Ishikawa (cell line): ENCODE results near the gene MIEF2.

Source experiments
- CEBPB ChIP-seq: IDR thresholded peaks from 2 replicates; pipeline ENCODE4 v1.6.1; 2012
- CREB1 ChIP-seq: IDR thresholded peaks from 2 replicates; pipeline ENCODE4 v1.6.1; 2012; ENCODE audit warnings: low read depth
- EGR1 ChIP-seq: IDR thresholded peaks from 2 replicates; pipeline ENCODE4 v1.6.1; 2012
- EP300 ChIP-seq: IDR thresholded peaks from 2 replicates; pipeline ENCODE4 v1.6.1; 2012; ENCODE audit warnings: borderline replicate concordance
- FOXM1 ChIP-seq: IDR thresholded peaks from 2 replicates; pipeline ENCODE4 v1.6.1; 2012; ENCODE audit warnings: low read depth, borderline replicate concordance
- MAX ChIP-seq: IDR thresholded peaks from 2 replicates; pipeline ENCODE4 v1.6.1; 2012
- NFIC ChIP-seq: IDR thresholded peaks from 2 replicates; pipeline ENCODE4 v1.6.1; 2012
- RAD21 ChIP-seq: IDR thresholded peaks from 2 replicates; pipeline ENCODE4 v1.6.1; 2012; ENCODE audit warnings: low read depth
- REST ChIP-seq: IDR thresholded peaks from 2 replicates; pipeline ENCODE4 v1.6.1; 2012; ENCODE audit warnings: low read depth, mild to moderate bottlenecking
- TAF1 ChIP-seq: IDR thresholded peaks from 2 replicates; pipeline ENCODE4 v1.6.1; 2012; ENCODE audit warnings: low read depth, mild to moderate bottlenecking
- TCF12 ChIP-seq: IDR thresholded peaks from 2 replicates; pipeline ENCODE4 v1.6.1; 2012; ENCODE audit warnings: low read depth
- TEAD4 ChIP-seq: IDR thresholded peaks from 2 replicates; pipeline ENCODE4 v1.6.1; 2012
- USF1 ChIP-seq: IDR thresholded peaks from 2 replicates; pipeline ENCODE4 v1.6.1; 2012
- YY1 ChIP-seq: IDR thresholded peaks from 2 replicates; pipeline ENCODE4 v1.6.1; 2012; ENCODE audit warnings: low read depth
- ZBTB7A ChIP-seq: IDR thresholded peaks from 2 replicates; pipeline ENCODE4 v1.6.1; 2012; ENCODE audit warnings: low read depth

The MIEF2 gene

GRCh38 chr17:18260332-18261145 is at the start of gene MIEF2:
TSS of gene MIEF2 (plus strand) at chr17:18260662. CDS start at chr17:18262721, 2,059 bp downstream.
- TF ChIP-seq NFIC (no peak), EP300 (peak; percentile 13; the same call in 1 of the 2 replicates), TCF12 (peak; percentile 14; the same call in 1 of the 2 replicates), TAF1 (peak; percentile 58), TEAD4 (peak; percentile 91), CEBPB (no peak), REST (no peak), YY1 (no peak), MAX (peak; percentile 65), ZBTB7A (no peak; the same call in 1 of the 2 replicates), CREB1 (peak; percentile 57; the same call in 1 of the 2 replicates), RAD21 (no peak), EGR1 (peak; percentile 53; the same call in 1 of the 2 replicates), FOXM1 (no peak), USF1 (no peak; the same call in 1 of the 2 replicates)

- TF ChIP-seq USF1 (peak; percentile 60), RAD21 (no peak)
Observed at GRCh38 chr17:18213666-18214270, 46.7 kb upstream of the MIEF2 start.

- no peak for TF ChIP-seq EP300
- TF ChIP-seq RAD21, result peak; percentile 95
Observed at GRCh38 chr17:18217412-18218015, 42.9 kb upstream of the MIEF2 start.

GRCh38 chr17:18218756-18219415 is 41.6 kb upstream of the MIEF2 start:
- TF ChIP-seq REST (no peak), TCF12 (no peak), TAF1 (no peak), CEBPB (no peak), RAD21 (no peak), ZBTB7A (no peak), CREB1 (no peak), NFIC (no peak), USF1 (no peak), EGR1 (no peak), FOXM1 (no peak), YY1 (no peak), MAX (no peak), EP300 (no peak), TEAD4 (no peak)

GRCh38 chr17:18224053-18224386 is 36.4 kb upstream of the MIEF2 start:
- no peak for TF ChIP-seq YY1
